SU-DHL-6 (cell line): ENCODE measurements around the gene ANKRD39.

Experiments
- H2AFZ ChIP-seq: fragments of 200-600 bp; sonication (generic); 2 replicates; pipeline ENCODE4 v1.6.1; 2014; ENCODE audit warnings: low read depth, mild to moderate bottlenecking, moderate library complexity, mixed read lengths, antibody characterized with exemption, low read length; ENCODE audit not compliant: severe bottlenecking
- H3F3A ChIP-seq: fragments of 200-600 bp; shearing (Covaris generic); 2 replicates; pipeline ENCODE4 v1.6.0; 2016; ENCODE audit warnings: antibody characterized with exemption, mild to moderate bottlenecking; ENCODE audit not compliant: insufficient read depth
- H3K27ac ChIP-seq: fragments of 200-600 bp; sonication (generic); 2 replicates; pipeline ENCODE4 v1.5.1; 2016; ENCODE audit warnings: low read depth, mild to moderate bottlenecking, low read length, moderate library complexity, mixed read lengths
- H3K27me3 ChIP-seq: fragments of 200-600 bp; sonication (generic), shearing (Covaris generic); 2 replicates; pipeline ENCODE4 v1.6.0; 2014; ENCODE audit warnings: mild to moderate bottlenecking, low read length
- H3K36me3 ChIP-seq: fragments of 200-600 bp; sonication (generic); 2 replicates; pipeline ENCODE4 v1.6.1; 2014; ENCODE audit warnings: mild to moderate bottlenecking, low read length, mixed read lengths
- H3K4me2 ChIP-seq: fragments of 300-600, 200-600 bp; shearing (Covaris generic), sonication (generic); 2 replicates; pipeline ENCODE4 v1.6.0; 2014; ENCODE audit warnings: low read length, low read depth, mild to moderate bottlenecking; ENCODE audit not compliant: poor library complexity, severe bottlenecking
- H3K4me3 ChIP-seq: fragments of 200-600 bp; sonication (generic); 2 replicates; pipeline ENCODE4 v1.5.1; 2014; ENCODE audit warnings: antibody characterized with exemption, low read length, mild to moderate bottlenecking, mixed read lengths; ENCODE audit not compliant: insufficient read depth, poor library complexity, severe bottlenecking
- H3K79me2 ChIP-seq: fragments of 200-600 bp; sonication (generic); 2 replicates; pipeline ENCODE4 v1.6.1; 2014; ENCODE audit warnings: mild to moderate bottlenecking, low read length, moderate library complexity; ENCODE audit not compliant: insufficient read depth
- H3K9ac ChIP-seq: fragments of 200-600 bp; sonication (generic); 2 replicates; pipeline ENCODE4 v1.7.0; 2014; ENCODE audit warnings: mild to moderate bottlenecking, low read length
- H3K9me2 ChIP-seq: fragments of 200-600 bp; sonication (generic); replicated peaks from 2 replicates; pipeline ENCODE4 v1.6.1; 2014; ENCODE audit warnings: low read length; ENCODE audit not compliant: insufficient read depth
- H3K9me3 ChIP-seq: fragments of 200-600 bp; sonication (generic); 2 replicates; pipeline ENCODE4 v1.6.1; 2014; ENCODE audit warnings: low read length, mixed read lengths; ENCODE audit not compliant: insufficient read depth
- H4K20me1 ChIP-seq: fragments of 200-600 bp; sonication (generic); 2 replicates; pipeline ENCODE4 v1.6.1; 2014; ENCODE audit warnings: low read depth, mild to moderate bottlenecking, antibody characterized with exemption, low read length, moderate library complexity, mixed read lengths
- CTCF ChIP-seq: fragments of 200-600 bp; sonication (generic); IDR thresholded peaks from one replicate; pipeline ENCODE4 v1.5.1; 2017; ENCODE audit warnings: antibody characterized with exemption, mild to moderate bottlenecking, low read length, moderate library complexity; ENCODE audit not compliant: insufficient read depth, poor library complexity, severe bottlenecking
- EZH2phosphoT487 ChIP-seq: fragments of 200-600 bp; sonication (generic), shearing (Covaris generic); conservative IDR thresholded peaks from 2 replicates; pipeline ENCODE4 v1.6.1; 2018; ENCODE audit warnings: mild to moderate bottlenecking, antibody characterized with exemption, low read length, moderate library complexity, mixed read lengths

ANKRD39 gene

GRCh38 chr2:96878171-96878570 is 20.4 kb upstream of the ANKRD39 start:
- Histone ChIP-seq H3F3A (no peaks in the 10 kb centered on the region), H3K36me3 (no peaks in the 10 kb centered on the region), H3K9ac (no peak overlapping the region), H3K27me3 (no peaks in the 10 kb centered on the region), H3K4me3 (no peak overlapping the region), H2AFZ (no peak overlapping the region), H3K79me2 (no peaks in the 10 kb centered on the region), H3K9me2 (no peaks in the 10 kb centered on the region), H3K4me2 (no peak overlapping the region), H4K20me1 (no peaks in the 10 kb centered on the region), H3K27ac (no peak overlapping the region), H3K9me3 (no peaks in the 10 kb centered on the region)
- TF ChIP-seq CTCF = no peak
- no peak for TF ChIP-seq EZH2phosphoT487

- H3K27me3 ChIP-seq = no peaks in the 10 kb centered on the region
- no peaks in the 10 kb centered on the region for H3K36me3 ChIP-seq
- no peak overlapping the region for H2AFZ ChIP-seq
- H3K27ac ChIP-seq = no peak overlapping the region
- no peaks in the 10 kb centered on the region for H3F3A ChIP-seq
- no peaks in the 10 kb centered on the region for H3K79me2 ChIP-seq
- H4K20me1 ChIP-seq = no peaks in the 10 kb centered on the region
- no peak overlapping the region for H3K9ac ChIP-seq
- H3K4me3 ChIP-seq = no peak overlapping the region
- H3K4me2 ChIP-seq = no peak overlapping the region
- H3K9me2 ChIP-seq = no peaks in the 10 kb centered on the region
- TF ChIP-seq EZH2phosphoT487 (no peak), CTCF (no peak)
- H3K9me3 ChIP-seq = no peaks in the 10 kb centered on the region
Observed at GRCh38 chr2:96877631-96878092, 19.8 kb upstream of the ANKRD39 start.

GRCh38 chr2:96877042-96877451 is 19.2 kb upstream of the ANKRD39 start:
- H3K79me2 ChIP-seq = no peaks in the 10 kb centered on the region
- no peak overlapping the region for H3K27ac ChIP-seq
- H3K27me3 ChIP-seq = no peaks in the 10 kb centered on the region

More at GRCh38 chr2:96877042-96877451, 19.2 kb upstream of the ANKRD39 start:
- Histone ChIP-seq H3K9me3 (no peaks in the 10 kb centered on the region), H4K20me1 (no peaks in the 10 kb centered on the region), H3K4me2 (no peak overlapping the region), H2AFZ (no peak overlapping the region), H3K9ac (no peak overlapping the region), H3K9me2 (no peaks in the 10 kb centered on the region), H3K36me3 (no peaks in the 10 kb centered on the region), H3F3A (no peaks in the 10 kb centered on the region), H3K4me3 (no peak overlapping the region)
- TF ChIP-seq EZH2phosphoT487 (no peak), CTCF (no peak)
